ENCODE data around the gene FBXO3.
"Not testable (repeated sequence)": the region's sequence is repeated elsewhere in the genome, so short reads cannot be mapped to it uniquely, and the experiment has no call there.

Gene FBXO3

GRCh38 chr11:33773987-33774735 lies at the start of gene FBXO3:
TSS of gene FBXO3 (minus strand) at chr11:33774520. CDS start at chr11:33774497, 23 bp downstream.
- DNase-seq = peak; percentile 96

- not testable (repeated sequence) for DNase-seq
Observed at GRCh38 chr11:33822981-33823380, 48.7 kb upstream of the FBXO3 start.

- no peak for DNase-seq
Observed at GRCh38 chr11:33819278-33820035, 45.1 kb upstream of the FBXO3 start.

GRCh38 chr11:33808228-33808828 lies 34.0 kb upstream of the FBXO3 start:
- DNase-seq = peak; percentile 93

GRCh38 chr11:33804471-33804870 lies 30.2 kb upstream of the FBXO3 start:
- DNase-seq = no peak

GRCh38 chr11:33802194-33802950 lies 28.1 kb upstream of the FBXO3 start:
- peak; percentile 95 for DNase-seq

GRCh38 chr11:33801821-33802193 lies 27.5 kb upstream of the FBXO3 start:
- no peak for DNase-seq

GRCh38 chr11:33797879-33798278 lies 23.6 kb upstream of the FBXO3 start:
- no peak for DNase-seq

- DNase-seq = no peak
Observed at GRCh38 chr11:33790040-33790439, 15.7 kb upstream of the FBXO3 start.

- not testable (repeated sequence) for DNase-seq
Observed at GRCh38 chr11:33788095-33788494, 13.8 kb upstream of the FBXO3 start.

GRCh38 chr11:33787076-33787475 lies 12.8 kb upstream of the FBXO3 start:
- DNase-seq = no peak

- no peak for DNase-seq
Observed at GRCh38 chr11:33785609-33786008, 11.3 kb upstream of the FBXO3 start.

GRCh38 chr11:33779849-33780528 lies 5.7 kb upstream of the FBXO3 start:
- DNase-seq = peak; percentile 78

GRCh38 chr11:33778675-33779074 lies 4.4 kb upstream of the FBXO3 start:
- DNase-seq = no peak

- no peak for DNase-seq
Observed at GRCh38 chr11:33777906-33778305, 3.6 kb upstream of the FBXO3 start.

- no peak for DNase-seq
Observed at GRCh38 chr11:33775832-33776470, 1.6 kb upstream of the FBXO3 start.

GRCh38 chr11:33775467-33775807 lies 1.1 kb upstream of the FBXO3 start:
- DNase-seq = no peak

- DNase-seq = peak; percentile 61
Observed at GRCh38 chr11:33774736-33775466, 581 bp upstream of the FBXO3 start.

GRCh38 chr11:33773404-33773986 lies 825 bp downstream of the FBXO3 start:
- DNase-seq = no peak

- DNase-seq = no peak
Observed at GRCh38 chr11:33772870-33773269, 1.4 kb downstream of the FBXO3 start.

- DNase-seq = peak; percentile 83
Observed at GRCh38 chr11:33772300-33772699, 2.0 kb downstream of the FBXO3 start.
